Head of caudate nucleus (tissue), 42 donors: ENCODE measurements around the gene EXPH5.
A peak's percentile ranks its signal among the peaks of the same experiment; 100 is the strongest.

Experiments
- DNase-seq, 42 donors: peaks; one replicate each; pipeline versions ENCODE4 v3.0.0 to v3.0.0-alpha.2; 2020 to 2021; ENCODE audit warnings: mixed read lengths in 7 of 42
- intact Hi-C: fragments of 100-400 bp; cut with DNase I; formaldehyde crosslinking; loops from one replicate; pipeline ENCODE4 v1.15.0; 2022

Gene EXPH5

GRCh38 chr11:108535384-108535955, 58.1 kb downstream of the EXPH5 start:
- DNase-seq, result no peak
- intact Hi-C loops, result no loop called here

- intact Hi-C loops, result no loop called here
- DNase-seq, result no peak
Measured at GRCh38 chr11:108534274-108534882, 59.2 kb downstream of the EXPH5 start.

- intact Hi-C loops, result no loop called here
- no peak for DNase-seq
Measured at GRCh38 chr11:108530426-108530825, 63.1 kb downstream of the EXPH5 start.

- intact Hi-C loops, result no loop called here
- DNase-seq, result no peak
Measured at GRCh38 chr11:108527382-108527781, 66.2 kb downstream of the EXPH5 start.

- intact Hi-C loops, result no loop called here
- DNase-seq, result no peak
Measured at GRCh38 chr11:108525161-108525560, 68.4 kb downstream of the EXPH5 start.

- intact Hi-C loops, result no loop called here
- no peak for DNase-seq
Measured at GRCh38 chr11:108524422-108524821, 69.1 kb downstream of the EXPH5 start.

GRCh38 chr11:108522318-108522717, 71.2 kb downstream of the EXPH5 start:
- intact Hi-C loops, result no loop called here
- DNase-seq, result no peak

- intact Hi-C loops, result no loop called here
- DNase-seq, result no peak
Measured at GRCh38 chr11:108518581-108518980, 75.0 kb downstream of the EXPH5 start.

- intact Hi-C loops, result no loop called here
- DNase-seq, result no peak
Measured at GRCh38 chr11:108516125-108516524, 77.4 kb downstream of the EXPH5 start.

- intact Hi-C loops, result no loop called here
- no peak for DNase-seq
Measured at GRCh38 chr11:108512708-108513107, 80.9 kb downstream of the EXPH5 start.

GRCh38 chr11:108511851-108512474, 81.6 kb downstream of the EXPH5 start:
- intact Hi-C loops, result no loop called here
- DNase-seq, result no peak

- no peak for DNase-seq
- intact Hi-C loops, result no loop called here
Measured at GRCh38 chr11:108508653-108509593, 84.6 kb downstream of the EXPH5 start.

- DNase-seq, result no peak
- intact Hi-C loops, result no loop called here
Measured at GRCh38 chr11:108501396-108501795, 92.2 kb downstream of the EXPH5 start.

- intact Hi-C loops, result no loop called here
- no peak for DNase-seq
Measured at GRCh38 chr11:108500721-108501120, 92.8 kb downstream of the EXPH5 start.

GRCh38 chr11:108500169-108500568, 93.4 kb downstream of the EXPH5 start:
- DNase-seq, result no peak
- intact Hi-C loops, result no loop called here

- no peak for DNase-seq
- intact Hi-C loops, result no loop called here
Measured at GRCh38 chr11:108498816-108499408, 94.7 kb downstream of the EXPH5 start.

- intact Hi-C loops, result no loop called here
- peak in 38 of 42 donors; percentile 25 to 80 (median 56) for DNase-seq
Measured at GRCh38 chr11:108498046-108498815, 95.3 kb downstream of the EXPH5 start, which contains the start of gene POGLUT3. Gene POGLUT3 (minus strand): TSS chr11:108498384. CDS start chr11:108498366, 18 bp downstream.

- intact Hi-C loops, result no loop called here
- DNase-seq, result peak; percentile 22 to 86 (median 61)
Measured at GRCh38 chr11:108497317-108498045, 96.1 kb downstream of the EXPH5 start.
